Fibroblast of skin of scalp (primary cell): ENCODE measurements around the gene HTR2C. TPM values are rescaled to one million over a fixed set of nuclear protein-coding genes. Genes with fewer than 3 reads are reported as not detected.
"Not testable (repeated sequence)": the region's sequence is repeated elsewhere in the genome, so short reads cannot be mapped to it uniquely, and the experiment has no call there.

ENCODE experiments used
- DNase-seq: peaks from one replicate; pipeline ENCODE4 v3.0.0-alpha.2; 2013
- polyA plus RNA-seq, 2 experiments: library from polyadenylated mRNA; unstranded; fragments of 120-200 nt; gene quantifications; one replicate each; pipeline ENCODE4 v1.2.1, GENCODE V29; 2013; ENCODE audit not compliant: insufficient read length in 2 of 2

The HTR2C gene
- not detected for polyA plus RNA-seq (2013, experiment 1 of 2; ENCODE audit: insufficient read length)
- not detected for polyA plus RNA-seq (2013, experiment 2 of 2; ENCODE audit: insufficient read length)

DNA sequence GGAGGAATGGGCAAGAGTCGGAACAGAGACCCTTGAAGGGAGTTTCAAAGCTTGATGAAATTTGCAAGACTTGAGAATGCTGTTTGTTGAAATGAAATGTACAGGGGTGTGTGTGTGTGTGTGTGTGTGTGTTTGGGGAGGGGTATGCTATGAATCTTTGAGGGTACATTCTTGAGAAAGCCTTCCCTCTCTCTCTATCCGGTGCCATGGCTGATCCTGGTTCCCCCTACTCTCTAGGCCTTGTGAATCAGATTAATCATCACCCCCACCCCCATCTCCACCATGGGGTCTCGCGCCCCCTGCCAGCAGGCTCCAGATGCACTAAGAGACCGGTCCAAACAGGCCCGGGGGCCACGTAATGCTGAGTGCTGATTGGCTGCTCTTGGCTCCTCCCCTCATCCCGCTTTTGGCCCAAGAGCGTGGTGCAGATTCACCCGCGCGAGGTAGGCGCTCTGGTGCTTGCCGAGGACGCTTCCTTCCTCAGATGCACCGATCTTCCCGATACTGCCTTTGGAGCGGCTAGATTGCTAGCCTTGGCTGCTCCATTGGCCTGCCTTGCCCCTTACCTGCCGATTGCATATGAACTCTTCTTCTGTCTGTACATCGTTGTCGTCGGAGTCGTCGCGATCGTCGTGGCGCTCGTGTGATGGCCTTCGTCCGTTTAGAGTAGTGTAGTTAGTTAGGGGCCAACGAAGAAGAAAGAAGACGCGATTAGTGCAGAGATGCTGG lies at the start of gene HTR2C:
HTR2C (plus strand) TSS at position 441 of the 729 bp plus-strand sequence. CDS start 142,851 bp downstream, outside the sequence.
- no peak for DNase-seq

DNA sequence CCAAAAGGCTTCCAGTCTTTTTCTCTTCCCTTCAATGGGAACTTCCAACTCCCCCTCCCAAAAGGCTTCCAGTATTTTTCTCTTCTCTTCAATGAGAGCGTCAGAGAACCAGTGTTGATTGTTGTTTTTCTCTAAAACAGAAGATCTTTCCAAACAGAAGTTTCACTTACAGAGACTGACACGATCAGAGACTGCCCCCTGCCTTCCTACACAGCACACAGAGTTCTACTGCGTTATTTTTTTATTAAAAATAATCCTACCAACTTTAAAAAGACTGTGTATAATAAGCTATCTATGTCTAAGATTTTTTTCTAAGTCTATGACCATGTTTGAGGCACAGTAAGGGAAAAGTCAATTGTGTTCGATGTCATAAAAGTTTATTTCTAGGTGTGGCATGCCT lies 3.5 kb upstream of the HTR2C start:
- DNase-seq: no peak

DNA sequence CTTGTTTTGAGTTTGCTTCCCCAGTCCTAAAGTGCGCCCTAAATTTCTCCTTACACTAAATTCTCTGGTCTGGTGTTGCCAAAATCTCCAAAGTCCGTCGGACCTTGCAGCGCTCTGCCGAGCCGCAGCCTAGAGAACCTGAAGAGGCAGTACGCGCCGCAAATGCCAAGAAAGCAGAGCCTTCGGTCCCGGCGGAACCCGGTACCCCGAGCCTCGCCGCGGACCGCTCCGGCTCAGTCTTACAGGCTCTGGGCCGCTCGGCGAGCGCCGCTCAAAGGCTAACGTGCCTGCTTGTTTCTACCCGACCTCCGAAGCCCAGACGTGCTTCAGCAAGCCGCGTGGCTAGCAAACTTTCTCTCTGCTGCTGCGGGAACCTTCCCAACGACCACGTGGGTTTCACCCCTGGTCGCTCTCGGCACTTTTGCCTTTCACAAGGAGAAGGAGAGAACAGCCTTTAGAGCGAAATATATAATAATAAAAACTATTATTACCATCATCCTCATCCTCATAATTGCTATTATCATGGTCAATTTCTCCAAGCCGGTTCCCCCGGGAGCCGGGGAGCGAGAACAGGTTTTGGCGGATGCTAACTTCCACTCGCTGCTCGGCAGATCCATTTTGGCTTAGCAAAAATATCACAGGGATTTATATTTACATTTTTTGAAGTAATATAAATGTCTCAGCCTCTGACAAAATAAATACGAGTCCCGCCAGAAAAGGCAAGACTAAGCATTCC lies 2.2 kb upstream of the HTR2C start:
- DNase-seq: no peak

GRCh38 chrX:114582264-114582632 lies 1.6 kb upstream of the HTR2C start:
- no peak for DNase-seq

- no peak for DNase-seq
Measured at GRCh38 chrX:114582698-114583395, 1.0 kb upstream of the HTR2C start.

DNA sequence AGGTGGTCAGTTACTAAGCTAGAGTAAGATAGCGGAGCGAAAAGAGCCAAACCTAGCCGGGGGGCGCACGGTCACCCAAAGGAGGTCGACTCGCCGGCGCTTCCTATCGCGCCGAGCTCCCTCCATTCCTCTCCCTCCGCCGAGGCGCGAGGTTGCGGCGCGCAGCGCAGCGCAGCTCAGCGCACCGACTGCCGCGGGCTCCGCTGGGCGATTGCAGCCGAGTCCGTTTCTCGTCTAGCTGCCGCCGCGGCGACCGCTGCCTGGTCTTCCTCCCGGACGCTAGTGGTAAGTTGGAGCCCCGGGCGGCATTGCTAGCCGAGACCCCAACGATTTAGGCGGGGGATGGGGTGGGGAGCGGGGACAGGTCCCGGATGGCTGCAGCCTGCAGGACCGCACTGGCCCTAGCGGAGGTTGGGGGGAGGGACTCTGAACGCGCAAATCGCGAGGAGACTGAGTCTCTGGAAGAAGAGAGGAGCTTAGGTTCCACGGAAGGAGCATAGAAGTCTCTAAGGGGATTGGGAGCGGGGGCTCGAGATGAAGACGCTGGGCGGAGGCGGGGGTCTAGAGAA lies 573 bp downstream of the HTR2C start:
- no peak for DNase-seq

GRCh38 chrX:114584983-114585842 lies 1.3 kb downstream of the HTR2C start:
- DNase-seq: no peak

DNA sequence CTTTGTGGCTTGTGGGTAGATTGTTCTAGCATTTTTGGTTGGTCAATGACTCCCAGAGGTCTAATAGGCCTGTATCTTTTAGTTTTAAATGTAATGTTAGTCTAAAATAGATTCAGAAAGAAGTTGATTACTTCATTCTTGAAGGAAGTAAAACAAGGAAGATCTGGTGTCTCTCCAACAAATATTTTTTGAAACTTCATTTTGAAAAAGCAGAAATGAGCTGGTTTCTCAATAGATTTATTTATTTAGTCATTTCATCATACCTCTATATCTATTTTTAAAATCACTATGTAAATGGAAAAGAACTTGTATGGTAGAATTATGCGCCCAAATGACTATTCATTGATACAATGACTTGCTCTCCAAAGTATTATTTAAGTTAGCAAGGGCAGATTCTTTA lies 7.2 kb downstream of the HTR2C start:
- no peak for DNase-seq

GRCh38 chrX:114599305-114599704 lies 15.4 kb downstream of the HTR2C start:
- DNase-seq: no peak

GRCh38 chrX:114599911-114600310 lies 16.0 kb downstream of the HTR2C start:
- DNase-seq: no peak

GRCh38 chrX:114606619-114607018 lies 22.7 kb downstream of the HTR2C start:
- DNase-seq: not testable (repeated sequence)

DNA sequence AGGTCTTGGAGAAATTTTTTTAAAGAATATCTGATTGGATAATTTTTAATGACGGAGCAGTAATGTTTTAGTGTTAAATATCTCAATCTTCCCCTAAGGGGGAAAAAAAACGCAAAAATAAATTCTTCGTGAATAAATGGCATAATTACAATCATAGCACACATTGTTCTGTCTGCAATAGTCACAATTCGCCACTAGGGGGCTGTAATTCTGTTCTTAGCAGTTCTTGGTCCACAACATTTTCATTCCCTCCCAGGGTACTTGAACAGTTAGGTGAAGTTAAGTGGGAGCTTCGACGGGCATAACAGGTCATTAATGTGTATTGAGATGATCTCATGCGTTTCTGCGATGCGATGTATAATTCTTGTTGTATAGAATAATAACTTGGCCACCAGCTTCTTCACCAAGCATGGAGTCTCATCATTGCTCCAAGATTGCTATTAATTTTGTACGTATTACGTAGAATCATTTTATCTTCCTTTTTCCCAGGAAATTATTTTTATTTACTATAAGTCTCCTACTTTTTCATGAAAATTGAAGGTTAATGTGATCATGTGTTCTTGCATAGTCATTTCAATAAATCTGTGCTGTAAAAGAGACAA lies 27.2 kb downstream of the HTR2C start:
- peak; percentile 34 for DNase-seq

GRCh38 chrX:114615765-114616164 lies 31.9 kb downstream of the HTR2C start:
- DNase-seq: no peak

- DNase-seq: no peak
Measured at GRCh38 chrX:114619874-114620273, 36.0 kb downstream of the HTR2C start.

DNA sequence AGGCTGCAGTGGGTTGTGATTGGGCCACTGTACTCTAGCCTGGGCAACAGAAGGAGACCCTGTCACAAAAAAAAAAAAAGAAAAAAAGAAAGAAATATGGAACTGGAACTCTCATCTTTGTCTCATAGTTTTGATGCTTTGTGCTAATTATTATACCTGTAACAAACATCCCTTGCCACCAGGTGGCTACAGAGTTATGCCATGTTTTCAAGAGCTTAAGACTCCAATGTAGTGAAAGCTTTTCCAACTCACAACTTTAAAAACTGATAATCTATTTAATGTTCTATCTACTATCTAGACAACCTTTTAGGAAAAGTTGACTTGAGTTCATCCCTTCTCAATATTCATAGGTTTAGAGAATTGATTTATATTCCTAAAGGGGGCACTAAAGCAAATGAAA lies 42.4 kb downstream of the HTR2C start:
- no peak for DNase-seq

- no peak for DNase-seq
Measured at GRCh38 chrX:114635986-114636385, 52.1 kb downstream of the HTR2C start.

- peak; percentile 15 for DNase-seq
Measured at GRCh38 chrX:114650351-114650750, 66.5 kb downstream of the HTR2C start.

DNA sequence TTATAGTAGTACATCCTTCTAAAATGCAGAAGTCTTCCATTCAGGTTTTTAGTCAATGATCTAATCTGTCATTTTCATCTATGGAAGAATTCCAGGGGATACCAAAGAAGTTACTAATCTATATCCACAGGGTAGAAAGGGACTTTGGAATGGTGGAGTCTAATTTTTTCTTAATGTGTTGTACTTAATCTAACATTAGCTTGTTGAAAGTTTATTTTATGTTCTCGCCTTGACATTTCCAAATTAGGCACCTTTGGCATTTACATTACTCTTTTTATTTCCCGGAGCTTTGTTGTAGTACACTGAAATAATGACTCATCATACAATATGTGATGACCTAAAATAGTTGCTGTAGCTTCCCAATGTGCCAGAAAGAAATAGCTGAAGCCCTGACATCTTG lies 91.5 kb downstream of the HTR2C start:
- peak; percentile 77 for DNase-seq

DNA sequence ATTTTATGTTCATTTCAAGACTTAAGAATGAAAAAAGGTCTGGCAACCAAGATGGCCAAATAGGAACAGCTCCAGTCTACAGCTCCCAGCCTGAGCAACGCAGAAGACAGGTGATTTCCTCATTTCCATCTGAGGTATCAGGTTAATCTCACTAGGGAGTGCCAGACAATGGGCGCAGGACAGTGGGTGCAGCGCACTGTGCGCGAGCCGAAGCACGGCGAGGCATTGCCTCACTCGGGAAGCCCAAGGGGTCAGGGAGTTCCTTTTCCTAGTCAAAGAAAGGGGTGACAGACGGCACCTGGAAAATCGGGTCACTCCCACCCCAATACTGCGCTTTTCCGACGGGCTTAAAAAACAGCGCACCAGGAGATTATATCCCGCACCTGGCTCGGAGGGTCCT lies 116.6 kb downstream of the HTR2C start:
- not testable (repeated sequence) for DNase-seq

DNA sequence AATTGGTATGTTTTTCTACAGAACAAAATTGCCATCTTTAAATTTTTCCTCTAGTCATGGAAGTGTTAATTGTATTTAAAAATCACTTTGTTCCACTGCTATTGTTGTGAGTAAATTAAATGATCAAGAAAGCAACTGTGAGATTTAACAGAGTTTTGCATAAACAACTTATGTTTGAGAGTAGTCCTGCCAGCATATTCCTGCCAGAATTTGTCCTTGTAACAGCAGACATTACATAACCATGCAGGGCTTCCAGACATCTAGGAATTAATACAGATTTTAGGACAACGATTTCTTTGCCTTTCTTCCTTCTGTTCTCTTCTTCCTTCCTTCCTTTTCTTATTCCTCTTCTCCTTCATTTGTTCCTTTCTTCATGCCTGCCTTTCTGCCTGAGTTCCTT lies 125.5 kb downstream of the HTR2C start:
- no peak for DNase-seq

DNA sequence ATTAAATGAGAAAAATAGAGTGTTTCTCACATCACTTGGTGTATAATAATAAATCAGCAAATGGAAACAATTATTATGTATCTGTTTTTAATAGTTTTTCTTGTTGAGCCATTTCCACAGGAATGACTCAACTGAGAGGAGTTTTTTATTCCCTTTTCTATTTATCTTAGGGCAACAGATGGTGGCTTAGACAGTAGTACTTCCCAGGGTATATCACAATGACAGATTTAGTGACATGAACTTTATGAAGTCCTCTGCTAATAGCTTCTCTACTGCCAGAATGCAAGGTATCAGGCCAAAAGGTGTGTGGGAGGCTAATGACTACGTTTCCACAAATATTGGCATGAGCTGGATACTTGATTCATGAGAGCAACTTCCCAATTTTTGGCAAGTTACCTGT lies 126.7 kb downstream of the HTR2C start:
- DNase-seq: no peak

DNA sequence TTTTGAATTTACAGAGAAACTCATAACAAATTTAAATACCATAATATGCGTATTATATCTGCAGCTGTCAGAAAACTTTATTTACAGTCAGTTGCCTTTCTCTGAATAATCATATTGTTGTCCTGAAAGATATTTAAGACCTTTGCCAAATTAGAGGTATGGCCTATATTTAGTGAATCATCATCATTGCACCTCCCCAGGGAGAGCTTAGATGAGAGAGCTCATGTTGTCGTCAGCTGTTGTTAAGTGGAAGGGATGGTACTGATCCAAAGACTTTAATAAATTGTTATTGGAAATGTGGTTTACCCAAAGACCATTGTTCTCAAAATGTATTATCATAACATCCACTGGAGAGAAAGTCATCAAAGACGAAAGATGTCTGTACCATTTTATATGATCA lies 128.6 kb downstream of the HTR2C start:
- DNase-seq: no peak
